Activated T-helper 2 cell treated with anti-CD3 and anti-CD28 coated beads, Interferon-gamma antibody, Interleukin-2, Interleukin-4, amounts not matched to agents 10 μg/mL and 5 μg/mL and 100 μg/mL, durations not matched to agents 14 hours and 24 hours and 36 hours (primary cell): Measurements from ENCODE around the gene BRMS1L. TPM values are rescaled to one million over a fixed set of nuclear protein-coding genes. Genes with fewer than 3 reads are reported as not detected.

Experiments used
- total RNA-seq: library from RNA; stranded (reverse); gene quantifications from 2 replicates; pipeline ENCODE4 v1.2.3, GENCODE V29; 2022

BRMS1L gene
- total RNA-seq, 1 donor from 2014 or later: 5.3 TPM

Other genes with a start within 250 kb of the BRMS1L start
- gene RALGAPA1, start 17.0 kb upstream of the BRMS1L start, total RNA-seq: 30.9 and 34.7 TPM in 2 replicates